SK-N-SH (cell line): ENCODE measurements around the gene MAML3. TPM values are rescaled to one million over a fixed set of nuclear protein-coding genes. Genes with fewer than 3 reads are reported as not detected.

Source experiments
- CTCF ChIA-PET: fragments of 300-600, 350-600 bp; formaldehyde crosslinking; extraction: SDS; loops from one replicate; lab custom pipeline; 2021; lab: Yijun Ruan, JAX
- POLR2A ChIA-PET: fragments of 350-600 bp; sonication (Branson Sonifier 250); formaldehyde crosslinking; extraction: SDS; loops from one replicate; lab custom pipeline; 2020; ENCODE audit warnings: antibody characterized with exemption, inconsistent platforms; lab: Yijun Ruan, JAX
- DNase-seq: peaks from one replicate; pipeline ENCODE4 v3.0.0; 2012
- H2AFZ ChIP-seq: fragments of 200-600 bp; sonication (generic); 2 replicates; pipeline ENCODE4 v1.8.1; 2016; ENCODE audit warnings: antibody characterized with exemption, mild to moderate bottlenecking, low read depth
- H3F3A ChIP-seq: fragments of 200-600 bp; sonication (generic); replicated peaks from 2 replicates; pipeline ENCODE3; 2016; ENCODE audit warnings: antibody characterized with exemption, mild to moderate bottlenecking; ENCODE audit not compliant: insufficient read depth
- H3K27ac ChIP-seq, 2 experiments: fragments of 200-500 bp in 1 of 2; fragments of 200-600 bp in 1 of 2; sonication (Bioruptor generic) in 1 of 2; sonication (generic), shearing (Covaris generic) in 1 of 2; 2 replicates each; pipeline versions ENCODE4 v1.5.1 to v1.6.1; 2014 to 2016; ENCODE audit warnings: low read depth in 2 of 2, inconsistent platforms in 1 of 2, low read length in 1 of 2, mild to moderate bottlenecking in 1 of 2, mixed read lengths in 1 of 2
- H3K27me3 ChIP-seq: fragments of 200-600 bp; sonication (generic), shearing (Covaris generic); 2 replicates; pipeline ENCODE4 v1.6.1; 2016; ENCODE audit warnings: mixed run types; ENCODE audit not compliant: insufficient read depth
- H3K36me3 ChIP-seq, 2 experiments: fragments of 200-500 bp in 1 of 2; fragments of 200-600 bp in 1 of 2; sonication (Bioruptor generic) in 1 of 2; sonication (generic) in 1 of 2; replicated peaks in 1 of 2; 2 replicates each; pipeline versions ENCODE3 to v1.5.1; 2014 to 2016; ENCODE audit warnings: low read length in 1 of 2, mild to moderate bottlenecking in 1 of 2; ENCODE audit not compliant: insufficient read depth in 2 of 2, control insufficient read depth in 1 of 2
- H3K4me1 ChIP-seq, 2 experiments: fragments of 200-500 bp in 1 of 2; fragments of 200-600 bp in 1 of 2; sonication (Bioruptor generic) in 1 of 2; sonication (generic), shearing (Covaris generic) in 1 of 2; 2 replicates each; pipeline versions ENCODE4 v1.5.1 to v1.6.1; 2014 to 2016; ENCODE audit warnings: low read depth in 1 of 2, low read length in 1 of 2, mixed run types in 1 of 2; ENCODE audit not compliant: insufficient read depth in 2 of 2, control insufficient read depth in 1 of 2
- H3K4me2 ChIP-seq: fragments of 200-600 bp; sonication (generic), shearing (Covaris generic); 2 replicates; pipeline ENCODE4 v1.6.1; 2017; ENCODE audit warnings: mixed run types
- H3K4me3 ChIP-seq, 2 experiments: fragments of 200-500 bp in 1 of 2; fragments of 200-600 bp in 1 of 2; sonication (Bioruptor generic) in 1 of 2; sonication (generic), shearing (Covaris generic) in 1 of 2; 2 replicates each; pipeline versions ENCODE4 v1.5.1 to v1.8.1; 2014 to 2016; ENCODE audit warnings: low read depth in 2 of 2, inconsistent platforms in 1 of 2, low read length in 1 of 2, mild to moderate bottlenecking in 1 of 2, mixed read lengths in 1 of 2, moderate library complexity in 1 of 2
- H3K79me2 ChIP-seq: fragments of 200-600 bp; sonication (generic); 2 replicates; pipeline ENCODE4 v1.8.1; 2017; ENCODE audit warnings: mild to moderate bottlenecking; ENCODE audit not compliant: insufficient read depth
- H3K9ac ChIP-seq: fragments of 200-600 bp; sonication (generic); 2 replicates; pipeline ENCODE4 v1.6.1; 2017; ENCODE audit warnings: mixed run types
- H3K9me2 ChIP-seq: fragments of 200-600 bp; sonication (generic); 2 replicates; pipeline ENCODE4 v1.6.1; 2017; ENCODE audit warnings: mixed run types
- H3K9me3 ChIP-seq: fragments of 200-600 bp; sonication (generic); 2 replicates; pipeline ENCODE4 v1.6.1; 2017; ENCODE audit warnings: mixed run types, mild to moderate bottlenecking, moderate library complexity
- H4K20me1 ChIP-seq: fragments of 200-600 bp; sonication (generic); 2 replicates; pipeline ENCODE4 v1.6.1; 2017; ENCODE audit warnings: mild to moderate bottlenecking, mixed run types; ENCODE audit not compliant: insufficient read depth
- CHD2 ChIP-seq: fragments of 150-350 bp; IDR thresholded peaks from 2 replicates; pipeline ENCODE4 v1.6.1; 2018; ENCODE audit warnings: low read length; ENCODE audit not compliant: partially characterized antibody
- CTCF ChIP-seq: fragments of 200-600 bp; sonication (generic); IDR thresholded peaks from 2 replicates; pipeline ENCODE4 v1.6.1; 2017; ENCODE audit warnings: antibody characterized with exemption, mild to moderate bottlenecking, moderate library complexity
- ELF1 ChIP-seq: IDR thresholded peaks from 2 replicates; pipeline ENCODE4 v1.4.0; 2012
- FOXJ3 ChIP-seq: sonication (generic); formaldehyde crosslinking; IDR thresholded peaks from 2 replicates; pipeline ENCODE4 v1.5.1; 2020; ENCODE audit warnings: mild to moderate bottlenecking, missing genetic modification reagents
- FOXM1 ChIP-seq: IDR thresholded peaks from 2 replicates; pipeline ENCODE4 v1.4.0; 2012; ENCODE audit warnings: low read depth, mild to moderate bottlenecking
- GATA2 ChIP-seq: sonication (generic); formaldehyde crosslinking; IDR thresholded peaks from 2 replicates; pipeline ENCODE4 v1.5.0; 2020; ENCODE audit warnings: mild to moderate bottlenecking, missing genetic modification reagents
- IRF3 ChIP-seq: fragments of 150-350 bp; IDR thresholded peaks from 2 replicates; pipeline ENCODE4 v1.6.1; 2016; ENCODE audit warnings: mild to moderate bottlenecking, low read depth, low read length
- JUND ChIP-seq: IDR thresholded peaks from 2 replicates; pipeline ENCODE4 v1.4.0; 2012
- MXI1 ChIP-seq: IDR thresholded peaks from 2 replicates; pipeline ENCODE4 v1.6.1; 2012; ENCODE audit warnings: mild to moderate bottlenecking, low read depth, low read length, improper control_type of control experiment
- NFIC ChIP-seq: IDR thresholded peaks from 2 replicates; pipeline ENCODE4 v1.4.0; 2012; ENCODE audit warnings: borderline replicate concordance
- PBX3 ChIP-seq: IDR thresholded peaks from 2 replicates; pipeline ENCODE4; 2012
- RCOR1 ChIP-seq: fragments of 150-350 bp; IDR thresholded peaks from 2 replicates; pipeline ENCODE4 v1.6.1; 2017; ENCODE audit warnings: antibody characterized with exemption, low read length
- RFX5 ChIP-seq: IDR thresholded peaks from 2 replicates; pipeline ENCODE4 v1.6.1; 2012; ENCODE audit warnings: mild to moderate bottlenecking, improper control_type of control experiment, low read length
- SIN3A ChIP-seq: IDR thresholded peaks from 2 replicates; pipeline ENCODE4 v1.6.1; 2012; ENCODE audit warnings: low read depth, mild to moderate bottlenecking, low read length, moderate library complexity, borderline replicate concordance
- SMC3 ChIP-seq: IDR thresholded peaks from 2 replicates; pipeline ENCODE4 v1.6.1; 2012; ENCODE audit warnings: low read depth, low read length, improper control_type of control experiment
- TCF12 ChIP-seq: IDR thresholded peaks from 2 replicates; pipeline ENCODE4 v1.4.0; 2012
- TEAD4 ChIP-seq: IDR thresholded peaks from 2 replicates; pipeline ENCODE4 v1.4.0; 2012; ENCODE audit warnings: mild to moderate bottlenecking, borderline replicate concordance; ENCODE audit not compliant: insufficient read depth
- USF1 ChIP-seq: IDR thresholded peaks from 2 replicates; pipeline ENCODE4 v1.4.0; 2012; ENCODE audit warnings: low read depth, borderline replicate concordance
- USF2 ChIP-seq: fragments of 150-350 bp; IDR thresholded peaks from 2 replicates; pipeline ENCODE4 v1.6.1; 2017; ENCODE audit warnings: antibody characterized with exemption, low read length, low read depth, borderline replicate concordance
- YY1 ChIP-seq: IDR thresholded peaks from 2 replicates; pipeline ENCODE4 v1.4.0; 2012; ENCODE audit warnings: low read depth, mild to moderate bottlenecking
- WGBS: methylation state at CpG from one replicate; pipeline ENCODE4 v1.1.6; 2017; ENCODE audit warnings: low lambda C conversion rate; 5-methylcytosine and 5-hydroxymethylcytosine counted together
- polyA plus RNA-seq, 3 experiments: library from polyadenylated mRNA; depleted of rRNA; stranded (reverse); fragments of >200 nt; gene quantifications; 2 replicates each; pipeline ENCODE4 v1.2.3, GENCODE V29; 2012

The MAML3 gene
- polyA plus RNA-seq, 1 of the 3 experiments (the other 2 are of a cell fraction) = 5.3 TPM

- TF ChIP-seq FOXJ3 (no peak), NFIC (no peak), CHD2 (no peak), FOXM1 (no peak)
- ChIA-PET CTCF (interaction anchor here (0.6 to 3.3 kb wide), 4 partner anchors 9 to 98 kb away, joined by 3 to 19 read pairs (median 6); no protein-coding TSS in a partner anchor), POLR2A (interaction anchor here (0.9 to 2.1 kb wide), 2 partner anchors 10 to 27 kb away, joined by 3 to 8 read pairs; no protein-coding TSS in a partner anchor)
- H3K27me3 ChIP-seq = no peaks in the 10 kb centered on the region
- no peaks in the 10 kb centered on the region for H3K9me3 ChIP-seq
- no peaks in the 10 kb centered on the region for H3K79me2 ChIP-seq
- peak overlapping the region in 1 of 2 experiments; percentile 50; a peak in 1 of 4 replicates for H3K27ac ChIP-seq
- H3F3A ChIP-seq = no peaks in the 10 kb centered on the region
- H2AFZ ChIP-seq = no peak overlapping the region
- no peak overlapping the region for H3K9ac ChIP-seq
- H3K36me3 ChIP-seq = peaks cover 0 to 4% of the 10 kb centered on the region in 2 experiments
- no peak overlapping the region for H3K4me2 ChIP-seq
- 98% methylated on average over 4 of the region's 4 CpGs for WGBS
- H3K4me1 ChIP-seq = peaks cover 0 to 24% of the 10 kb centered on the region in 2 experiments; a peak in 2 of 4 replicates
- DNase-seq = no peak
- no peak overlapping the region for H3K4me3 ChIP-seq
- H3K9me2 ChIP-seq = no peaks in the 10 kb centered on the region
- no peaks in the 10 kb centered on the region for H4K20me1 ChIP-seq
Measured at GRCh38 chr4:139749835-139750498, 404.0 kb downstream of the MAML3 start.

GRCh38 chr4:139749338-139749737 lies 404.6 kb downstream of the MAML3 start:
- 79% methylated on average over 6 of the region's 6 CpGs for WGBS
- TF ChIP-seq TEAD4 (no peak), USF1 (no peak), JUND (no peak), USF2 (no peak), PBX3 (no peak), TCF12 (no peak), MXI1 (no peak), FOXM1 (no peak), RCOR1 (no peak), IRF3 (no peak), RFX5 (no peak), SIN3A (no peak), CTCF (no peak), FOXJ3 (no peak), CHD2 (no peak), YY1 (no peak), GATA2 (CRISPR knock-in tag) (no peak), SMC3 (no peak), ELF1 (no peak)

More at GRCh38 chr4:139749338-139749737, 404.6 kb downstream of the MAML3 start:
- no peak for DNase-seq
- ChIA-PET CTCF (interaction anchor here (0.6 to 3.3 kb wide), 4 partner anchors 9 to 99 kb away, joined by 3 to 19 read pairs (median 6); no protein-coding TSS in a partner anchor), POLR2A (interaction anchor here (0.9 to 2.1 kb wide), 2 partner anchors 9 to 26 kb away, joined by 3 to 8 read pairs; no protein-coding TSS in a partner anchor)
- Histone ChIP-seq H3K4me2 (no peak overlapping the region), H3K9ac (no peak overlapping the region), H3K4me1 (peaks cover 0 to 26% of the 10 kb centered on the region in 2 experiments; a peak in 2 of 4 replicates), H3K79me2 (no peaks in the 10 kb centered on the region), H2AFZ (no peak overlapping the region), H3K9me3 (no peaks in the 10 kb centered on the region), H3K36me3 (peaks cover 0 to 4% of the 10 kb centered on the region in 2 experiments), H3K9me2 (no peaks in the 10 kb centered on the region), H3K27ac (peak overlapping the region in 1 of 2 experiments; percentile 12; a peak in 1 of 4 replicates), H4K20me1 (no peaks in the 10 kb centered on the region), H3K27me3 (no peaks in the 10 kb centered on the region), H3F3A (no peaks in the 10 kb centered on the region), H3K4me3 (no peak overlapping the region)
